ENCODE data around the gene ITSN1.

- TF ChIP-seq CTCF (IDR thresholded peaks at IDR 0.05) (no peak), POLR2A (IDR thresholded peaks at IDR 0.05) (no peak), POLR2AphosphoS5 (IDR thresholded peaks at IDR 0.05) (no peak), EP300 (IDR thresholded peaks at IDR 0.05; ENCODE audit: low read depth) (no peak)
Observed at GRCh38 chr21:33859373-33860102, 217.2 kb downstream of the ITSN1 start.
